ENCODE data around the gene SLC4A2.

The SLC4A2 gene

GRCh38 chr7:151110941-151111645 lies 51.7 kb downstream of the SLC4A2 start:
- Histone ChIP-seq H3K36me3 (ENCODE audit: control insufficient read depth, insufficient read depth, low read length) (no peaks in the 10 kb centered on the region), H3K27me3 (replicated peaks; ENCODE audit: control insufficient read depth, insufficient read depth, low read length) (no peaks in the 10 kb centered on the region), H3K4me3 (replicated peaks; ENCODE audit: low read depth, low read length) (no peak overlapping the region)
- peak; percentile 51 for DNase-seq (ENCODE audit: extremely low read depth, insufficient read length)
- TF ChIP-seq, protein P1, sequence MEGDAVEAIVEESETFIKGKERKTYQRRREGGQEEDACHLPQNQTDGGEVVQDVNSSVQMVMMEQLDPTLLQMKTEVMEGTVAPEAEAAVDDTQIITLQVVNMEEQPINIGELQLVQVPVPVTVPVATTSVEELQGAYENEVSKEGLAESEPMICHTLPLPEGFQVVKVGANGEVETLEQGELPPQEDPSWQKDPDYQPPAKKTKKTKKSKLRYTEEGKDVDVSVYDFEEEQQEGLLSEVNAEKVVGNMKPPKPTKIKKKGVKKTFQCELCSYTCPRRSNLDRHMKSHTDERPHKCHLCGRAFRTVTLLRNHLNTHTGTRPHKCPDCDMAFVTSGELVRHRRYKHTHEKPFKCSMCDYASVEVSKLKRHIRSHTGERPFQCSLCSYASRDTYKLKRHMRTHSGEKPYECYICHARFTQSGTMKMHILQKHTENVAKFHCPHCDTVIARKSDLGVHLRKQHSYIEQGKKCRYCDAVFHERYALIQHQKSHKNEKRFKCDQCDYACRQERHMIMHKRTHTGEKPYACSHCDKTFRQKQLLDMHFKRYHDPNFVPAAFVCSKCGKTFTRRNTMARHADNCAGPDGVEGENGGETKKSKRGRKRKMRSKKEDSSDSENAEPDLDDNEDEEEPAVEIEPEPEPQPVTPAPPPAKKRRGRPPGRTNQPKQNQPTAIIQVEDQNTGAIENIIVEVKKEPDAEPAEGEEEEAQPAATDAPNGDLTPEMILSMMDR (IDR thresholded peaks at IDR 0.05; ENCODE audit: insufficient read depth, low read length, poor library complexity, severe bottlenecking): peak; percentile 89

GRCh38 chr7:151113344-151114150 lies 54.2 kb downstream of the SLC4A2 start:
- TF ChIP-seq, protein P1 (IDR thresholded peaks at IDR 0.05; ENCODE audit: insufficient read depth, low read length, poor library complexity, severe bottlenecking): no peak
- DNase-seq (ENCODE audit: extremely low read depth, insufficient read length): no peak
- peaks cover 2% of the 10 kb centered on the region; the same call in 1 of the 2 replicates for H3K36me3 ChIP-seq (ENCODE audit: control insufficient read depth, insufficient read depth, low read length)
- no peaks in the 10 kb centered on the region for H3K27me3 ChIP-seq (replicated peaks; ENCODE audit: control insufficient read depth, insufficient read depth, low read length)
- no peak overlapping the region for H3K4me3 ChIP-seq (replicated peaks; ENCODE audit: low read depth, low read length)

DNA sequence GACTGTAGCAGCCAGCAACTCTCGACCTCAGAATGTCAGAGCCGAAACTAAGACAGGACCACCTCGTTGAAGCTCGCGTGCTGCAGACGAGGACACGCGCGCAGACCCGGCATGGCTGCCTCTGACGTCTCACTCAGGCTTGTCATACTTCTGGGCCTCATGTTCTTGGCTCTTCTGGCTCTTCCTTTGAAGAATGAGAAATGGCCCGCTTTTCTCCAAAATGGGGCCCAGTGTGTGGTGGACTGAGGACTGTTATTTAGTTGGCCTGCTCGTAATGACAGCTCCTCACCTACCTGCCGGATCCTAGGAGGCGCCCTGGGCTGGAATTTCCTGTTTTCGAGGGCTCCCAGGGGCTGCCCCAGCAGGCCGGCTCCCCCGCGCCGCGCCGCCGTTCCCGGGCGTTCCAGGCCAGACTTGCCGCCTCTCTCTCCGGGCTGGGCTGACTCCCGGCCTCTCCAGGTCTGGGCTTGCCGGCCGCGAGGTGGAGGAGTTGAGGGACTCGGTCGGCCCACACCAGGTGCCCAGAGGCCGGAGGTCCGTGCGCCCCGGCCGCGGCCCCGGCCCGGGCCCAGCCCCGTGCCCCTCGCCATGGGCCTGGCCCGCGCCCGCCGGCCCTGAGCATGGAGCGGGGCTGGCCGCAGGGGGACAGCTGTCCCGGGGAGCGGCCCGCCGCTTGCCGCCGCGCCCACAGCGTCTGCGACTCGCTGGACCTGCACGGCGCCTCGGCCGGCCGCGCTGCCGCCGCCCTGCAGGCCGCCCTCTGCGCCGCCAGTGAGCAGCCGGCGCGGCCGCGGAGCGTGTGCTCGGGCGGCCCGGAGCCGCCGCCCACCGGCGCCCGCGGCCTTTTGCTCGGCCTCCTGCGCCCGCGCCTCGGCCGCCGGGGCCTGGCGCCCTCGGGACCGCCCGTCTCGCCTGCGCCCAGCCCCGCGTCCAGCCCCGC lies 55.0 kb downstream of the SLC4A2 start:
- TF ChIP-seq, protein P1 (IDR thresholded peaks at IDR 0.05; ENCODE audit: insufficient read depth, low read length, poor library complexity, severe bottlenecking): no peak
- Histone ChIP-seq H3K4me3 (replicated peaks; ENCODE audit: low read depth, low read length) (no peak overlapping the region), H3K27me3 (replicated peaks; ENCODE audit: control insufficient read depth, insufficient read depth, low read length) (no peaks in the 10 kb centered on the region), H3K36me3 (ENCODE audit: control insufficient read depth, insufficient read depth, low read length) (peaks cover 4% of the 10 kb centered on the region)
- DNase-seq (ENCODE audit: extremely low read depth, insufficient read length): no peak

DNA sequence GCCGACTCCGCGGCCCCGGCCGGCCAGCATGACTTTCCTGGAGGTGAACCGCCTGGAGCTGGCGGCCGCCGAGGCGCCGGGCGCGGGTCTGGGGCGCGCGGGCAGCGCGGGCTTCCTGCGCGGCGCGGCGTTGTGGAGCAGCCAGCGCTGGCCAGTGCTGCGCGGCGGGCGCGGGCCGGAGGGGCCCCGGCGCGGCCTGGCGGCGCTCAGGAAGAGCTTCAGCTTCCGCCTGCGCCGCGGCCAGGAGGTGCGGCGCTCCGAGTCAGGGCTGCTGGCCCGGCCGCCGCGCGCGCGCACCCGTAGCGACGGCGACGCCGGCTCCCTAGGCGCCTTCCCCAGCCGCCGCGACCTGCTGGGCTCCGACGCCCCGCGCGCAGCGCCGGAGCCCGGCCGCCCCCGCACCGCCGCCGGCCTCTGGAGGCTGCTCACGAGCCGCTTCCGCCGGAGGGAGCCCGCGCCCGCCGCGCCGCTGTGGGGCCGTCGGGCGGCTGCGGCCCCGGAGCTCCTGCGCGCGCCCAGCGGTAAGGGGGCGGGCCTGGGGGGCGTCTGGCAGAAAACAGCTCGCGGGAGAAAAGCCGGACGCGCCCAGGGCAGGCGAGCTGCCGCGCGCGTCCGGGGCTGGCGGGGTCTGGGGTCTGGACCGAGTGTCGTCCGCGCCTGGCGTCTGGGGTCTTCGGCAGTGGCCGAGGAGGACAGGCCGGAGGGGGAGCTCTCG lies 55.9 kb downstream of the SLC4A2 start:
- Histone ChIP-seq H3K27me3 (replicated peaks; ENCODE audit: control insufficient read depth, insufficient read depth, low read length) (no peaks in the 10 kb centered on the region), H3K36me3 (ENCODE audit: control insufficient read depth, insufficient read depth, low read length) (peaks cover 6% of the 10 kb centered on the region), H3K4me3 (replicated peaks; ENCODE audit: low read depth, low read length) (no peak overlapping the region)
- DNase-seq (ENCODE audit: extremely low read depth, insufficient read length): no peak
- TF ChIP-seq, protein P1 (IDR thresholded peaks at IDR 0.05; ENCODE audit: insufficient read depth, low read length, poor library complexity, severe bottlenecking): no peak

DNA sequence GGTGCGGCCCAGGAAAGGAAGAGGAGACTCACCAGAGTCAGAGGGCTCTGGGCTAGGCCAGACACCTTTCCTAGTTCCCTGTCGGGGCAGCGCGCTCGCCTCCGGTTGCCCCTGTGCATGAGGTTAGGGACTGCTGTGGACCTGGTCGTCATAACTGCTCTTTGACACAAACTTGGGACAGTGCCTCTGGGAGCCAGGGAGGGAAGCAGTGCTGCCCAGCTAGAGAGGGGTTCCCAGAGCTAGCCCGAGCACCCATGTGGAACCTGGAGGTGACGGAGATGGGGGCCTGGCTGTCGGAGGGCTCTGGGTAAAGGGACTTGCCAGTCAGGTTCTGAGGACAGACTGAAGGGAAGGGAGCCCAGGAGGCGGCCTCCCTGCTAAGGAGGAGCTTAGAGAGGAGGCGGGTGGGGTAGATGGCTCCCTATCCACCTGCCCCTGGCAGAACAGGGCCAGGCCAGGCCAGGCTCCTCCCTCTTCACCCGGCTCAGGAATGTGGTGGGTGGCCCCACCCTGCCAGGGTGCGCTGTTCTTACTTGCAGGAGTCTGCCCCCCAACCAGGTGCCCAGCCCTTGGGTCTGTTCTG lies 56.5 kb downstream of the SLC4A2 start:
- TF ChIP-seq, protein P1 (IDR thresholded peaks at IDR 0.05; ENCODE audit: insufficient read depth, low read length, poor library complexity, severe bottlenecking): no peak
- DNase-seq (ENCODE audit: extremely low read depth, insufficient read length): no peak
- Histone ChIP-seq H3K27me3 (replicated peaks; ENCODE audit: control insufficient read depth, insufficient read depth, low read length) (no peaks in the 10 kb centered on the region), H3K36me3 (ENCODE audit: control insufficient read depth, insufficient read depth, low read length) (peaks cover 6% of the 10 kb centered on the region), H3K4me3 (replicated peaks; ENCODE audit: low read depth, low read length) (no peak overlapping the region)

Measured in GM06990 (cell line).